Caki2 (cell line): ENCODE data around the gene C1QTNF5. TPM values are rescaled to one million over a fixed set of nuclear protein-coding genes. Genes with fewer than 3 reads are reported as not detected.

Source experiments
- DNase-seq: peaks from one replicate; pipeline ENCODE4 v3.0.0-alpha.2; 2015; ENCODE audit warnings: low read depth
- in situ Hi-C: cut with HindIII; loops from 2 replicates; pipeline ENCODE4 v1.10.0; 2016; ENCODE audit warnings: low sequenced_read_pairs, low pct_unique_long_range_greater_than_20kb, mixed read lengths
- total RNA-seq: library from RNA; depleted of rRNA; stranded (reverse); fragments of >200 nt; shearing (Covaris generic); gene quantifications from 2 replicates; pipeline ENCODE4 v1.2.3, GENCODE V29; 2014; ENCODE audit warnings: low replicate concordance

C1QTNF5 gene
- total RNA-seq, 1 experiment from 2014 or later = not detected

- in situ Hi-C loops = no loop called here
- no peak for DNase-seq
Observed at GRCh38 chr11:119362741-119363080, 22.0 kb upstream of the C1QTNF5 start.

- in situ Hi-C loops = no loop called here
- no peak for DNase-seq
Observed at GRCh38 chr11:119361941-119362725, 21.4 kb upstream of the C1QTNF5 start.

GRCh38 chr11:119361056-119361787, 20.5 kb upstream of the C1QTNF5 start:
- DNase-seq = peak; percentile 81
- in situ Hi-C loops = no loop called here

- in situ Hi-C loops = no loop called here
- no peak for DNase-seq
Observed at GRCh38 chr11:119359365-119360214, 18.9 kb upstream of the C1QTNF5 start.

- DNase-seq = no peak
- in situ Hi-C loops = no loop called here
Observed at GRCh38 chr11:119357074-119357473, 16.4 kb upstream of the C1QTNF5 start.

- in situ Hi-C loops = no loop called here
Observed at GRCh38 chr11:119356349-119357031, 15.8 kb upstream of the C1QTNF5 start.

GRCh38 chr11:119355091-119355843, 14.6 kb upstream of the C1QTNF5 start:
- DNase-seq = no peak
- in situ Hi-C loops = no loop called here

More at GRCh38 chr11:119356349-119357031, 15.8 kb upstream of the C1QTNF5 start:
- peak; percentile 62 for DNase-seq

- DNase-seq = no peak
- in situ Hi-C loops = no loop called here
Observed at GRCh38 chr11:119352857-119353260, 12.2 kb upstream of the C1QTNF5 start.

GRCh38 chr11:119351232-119351631, 10.5 kb upstream of the C1QTNF5 start:
- DNase-seq = no peak
- in situ Hi-C loops = no loop called here

GRCh38 chr11:119350302-119350701, 9.6 kb upstream of the C1QTNF5 start:
- in situ Hi-C loops = no loop called here
- no peak for DNase-seq

- DNase-seq = no peak
- in situ Hi-C loops = no loop called here
Observed at GRCh38 chr11:119347940-119348605, 7.4 kb upstream of the C1QTNF5 start.

GRCh38 chr11:119347242-119347641, 6.6 kb upstream of the C1QTNF5 start:
- no peak for DNase-seq
- in situ Hi-C loops = no loop called here

GRCh38 chr11:119346605-119347004, 5.9 kb upstream of the C1QTNF5 start, which contains the start of gene MFRP:
Gene MFRP (minus strand): TSS chr11:119346705. CDS start chr11:119346513, 192 bp downstream.
- DNase-seq = no peak
- in situ Hi-C loops = no loop called here

- in situ Hi-C loops = no loop called here
- DNase-seq = no peak
Observed at GRCh38 chr11:119345685-119346084, 5.0 kb upstream of the C1QTNF5 start.

GRCh38 chr11:119344291-119345010, 3.8 kb upstream of the C1QTNF5 start:
- no peak for DNase-seq
- in situ Hi-C loops = no loop called here

GRCh38 chr11:119343726-119344125, 3.0 kb upstream of the C1QTNF5 start:
- in situ Hi-C loops = no loop called here
- DNase-seq = no peak
